ENCODE data around the gene PHAF1. TPM values are rescaled to one million over a fixed set of nuclear protein-coding genes. Genes with fewer than 3 reads are reported as not detected.

PHAF1 gene
- total and polyA plus RNA-seq, 2 donors (not counting 1 experiment from before 2014, with no cell fraction given): 18.3 to 21.5 TPM

DNA sequence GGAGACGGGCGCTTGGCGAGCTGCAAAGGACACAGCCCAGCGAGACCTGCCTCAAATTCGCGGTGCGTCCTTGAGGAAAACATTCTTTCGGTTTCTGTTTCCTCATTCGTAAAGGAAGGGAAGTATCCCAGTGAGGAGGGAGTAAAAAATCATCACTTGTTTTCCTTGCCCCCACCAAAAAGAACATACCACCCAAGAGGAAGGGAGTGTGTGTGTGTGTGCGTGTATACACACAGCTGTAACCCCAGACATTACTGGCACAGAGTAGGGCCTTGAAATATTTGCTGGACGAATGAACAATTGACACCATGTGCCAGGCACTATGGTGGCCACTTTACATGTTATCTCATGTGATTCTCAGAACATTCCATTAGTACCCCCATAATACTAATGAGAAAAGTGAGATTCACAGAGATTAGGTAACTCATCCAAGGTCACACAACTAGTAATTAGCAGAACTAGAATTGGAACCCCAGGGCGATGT is 76.0 kb downstream of the PHAF1 start:
- Histone ChIP-seq H3K36me3 (ENCODE audit: control insufficient read depth, insufficient read depth, low read length) (no peaks in the 10 kb centered on the region), H2AFZ (ENCODE audit: low read length) (no peak overlapping the region), H3K27me3 (ENCODE audit: control insufficient read depth, insufficient read depth, low read length) (no peaks in the 10 kb centered on the region), H3K4me2 (ENCODE audit: extremely low read depth, insufficient read depth, low read length) (peak overlapping the region; percentile 39), H3K4me1 (ENCODE audit: control insufficient read depth, extremely low read depth, insufficient read depth, low read length) (peaks cover 25% of the 10 kb centered on the region), H3K4me3 (replicated peaks in 1 of 4; ENCODE audit: control extremely low read depth in 1 of 4, insufficient read depth in 1 of 4, low read depth in 3 of 4, low read length in 4 of 4) (peak overlapping the region in 1 of 4 experiments; percentile 34), H3K27ac (ENCODE audit: insufficient read depth, low read length) (no peak overlapping the region), H4K20me1 (ENCODE audit: control insufficient read depth, extremely low read depth, insufficient read depth, low read length) (no peaks in the 10 kb centered on the region), H3K9ac (ENCODE audit: insufficient read depth, low read length) (no peak overlapping the region), H3K9me3 (ENCODE audit: control insufficient read depth, insufficient read depth, low read depth, low read length) (no peaks in the 10 kb centered on the region), H3K79me2 (ENCODE audit: control insufficient read depth, insufficient read depth, low read length) (peaks cover 9% of the 10 kb centered on the region)
- no peak for DNase-seq (ENCODE audit: low read depth in 2 of 2)
- TF ChIP-seq, protein P1, sequence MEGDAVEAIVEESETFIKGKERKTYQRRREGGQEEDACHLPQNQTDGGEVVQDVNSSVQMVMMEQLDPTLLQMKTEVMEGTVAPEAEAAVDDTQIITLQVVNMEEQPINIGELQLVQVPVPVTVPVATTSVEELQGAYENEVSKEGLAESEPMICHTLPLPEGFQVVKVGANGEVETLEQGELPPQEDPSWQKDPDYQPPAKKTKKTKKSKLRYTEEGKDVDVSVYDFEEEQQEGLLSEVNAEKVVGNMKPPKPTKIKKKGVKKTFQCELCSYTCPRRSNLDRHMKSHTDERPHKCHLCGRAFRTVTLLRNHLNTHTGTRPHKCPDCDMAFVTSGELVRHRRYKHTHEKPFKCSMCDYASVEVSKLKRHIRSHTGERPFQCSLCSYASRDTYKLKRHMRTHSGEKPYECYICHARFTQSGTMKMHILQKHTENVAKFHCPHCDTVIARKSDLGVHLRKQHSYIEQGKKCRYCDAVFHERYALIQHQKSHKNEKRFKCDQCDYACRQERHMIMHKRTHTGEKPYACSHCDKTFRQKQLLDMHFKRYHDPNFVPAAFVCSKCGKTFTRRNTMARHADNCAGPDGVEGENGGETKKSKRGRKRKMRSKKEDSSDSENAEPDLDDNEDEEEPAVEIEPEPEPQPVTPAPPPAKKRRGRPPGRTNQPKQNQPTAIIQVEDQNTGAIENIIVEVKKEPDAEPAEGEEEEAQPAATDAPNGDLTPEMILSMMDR (conservative IDR thresholded peaks at IDR 0.05 in 1 of 2, IDR thresholded peaks at IDR 0.05 in 1 of 2; ENCODE audit: low read depth in 1 of 2, low read length in 2 of 2): no peak
- no peak for TF ChIP-seq EZH2 (IDR thresholded peaks at IDR 0.05; ENCODE audit: low read length, missing control alignments)

DNA sequence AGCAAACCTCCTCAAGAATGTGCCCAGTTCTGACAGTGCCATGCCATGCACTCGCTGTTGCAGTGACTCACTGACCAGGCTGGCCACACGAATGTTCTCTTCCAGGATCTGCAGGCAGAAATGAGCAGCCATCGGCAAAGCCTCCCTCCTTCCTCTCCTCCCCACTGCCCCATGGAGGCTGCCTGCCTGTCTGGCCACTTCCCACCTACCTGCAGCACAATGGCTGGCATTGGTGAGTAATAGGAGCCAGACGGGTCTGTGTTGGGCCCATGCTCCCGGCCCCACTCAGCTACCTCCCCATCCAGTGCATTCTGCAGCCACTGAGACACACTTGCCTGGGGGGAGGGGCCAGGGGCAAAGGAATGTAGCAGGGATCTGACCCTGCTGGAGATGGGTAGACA is 76.8 kb downstream of the PHAF1 start:
- Histone ChIP-seq H3K4me3 (replicated peaks in 1 of 4; ENCODE audit: control extremely low read depth in 1 of 4, insufficient read depth in 1 of 4, low read depth in 3 of 4, low read length in 4 of 4) (no peak overlapping the region), H3K79me2 (ENCODE audit: control insufficient read depth, insufficient read depth, low read length) (peaks cover 9% of the 10 kb centered on the region), H3K4me2 (ENCODE audit: extremely low read depth, insufficient read depth, low read length) (no peak overlapping the region), H3K36me3 (ENCODE audit: control insufficient read depth, insufficient read depth, low read length) (no peaks in the 10 kb centered on the region), H3K27ac (ENCODE audit: insufficient read depth, low read length) (no peak overlapping the region), H2AFZ (ENCODE audit: low read length) (no peak overlapping the region), H3K4me1 (ENCODE audit: control insufficient read depth, extremely low read depth, insufficient read depth, low read length) (peaks cover 25% of the 10 kb centered on the region), H4K20me1 (ENCODE audit: control insufficient read depth, extremely low read depth, insufficient read depth, low read length) (no peaks in the 10 kb centered on the region), H3K9ac (ENCODE audit: insufficient read depth, low read length) (no peak overlapping the region), H3K27me3 (ENCODE audit: control insufficient read depth, insufficient read depth, low read length) (no peaks in the 10 kb centered on the region), H3K9me3 (ENCODE audit: control insufficient read depth, insufficient read depth, low read depth, low read length) (no peaks in the 10 kb centered on the region)
- TF ChIP-seq, protein P1 (conservative IDR thresholded peaks at IDR 0.05 in 1 of 2, IDR thresholded peaks at IDR 0.05 in 1 of 2; ENCODE audit: low read depth in 1 of 2, low read length in 2 of 2): no peak
- no peak for TF ChIP-seq EZH2 (IDR thresholded peaks at IDR 0.05; ENCODE audit: low read length, missing control alignments)
- no peak for DNase-seq (ENCODE audit: low read depth in 2 of 2)

DNA sequence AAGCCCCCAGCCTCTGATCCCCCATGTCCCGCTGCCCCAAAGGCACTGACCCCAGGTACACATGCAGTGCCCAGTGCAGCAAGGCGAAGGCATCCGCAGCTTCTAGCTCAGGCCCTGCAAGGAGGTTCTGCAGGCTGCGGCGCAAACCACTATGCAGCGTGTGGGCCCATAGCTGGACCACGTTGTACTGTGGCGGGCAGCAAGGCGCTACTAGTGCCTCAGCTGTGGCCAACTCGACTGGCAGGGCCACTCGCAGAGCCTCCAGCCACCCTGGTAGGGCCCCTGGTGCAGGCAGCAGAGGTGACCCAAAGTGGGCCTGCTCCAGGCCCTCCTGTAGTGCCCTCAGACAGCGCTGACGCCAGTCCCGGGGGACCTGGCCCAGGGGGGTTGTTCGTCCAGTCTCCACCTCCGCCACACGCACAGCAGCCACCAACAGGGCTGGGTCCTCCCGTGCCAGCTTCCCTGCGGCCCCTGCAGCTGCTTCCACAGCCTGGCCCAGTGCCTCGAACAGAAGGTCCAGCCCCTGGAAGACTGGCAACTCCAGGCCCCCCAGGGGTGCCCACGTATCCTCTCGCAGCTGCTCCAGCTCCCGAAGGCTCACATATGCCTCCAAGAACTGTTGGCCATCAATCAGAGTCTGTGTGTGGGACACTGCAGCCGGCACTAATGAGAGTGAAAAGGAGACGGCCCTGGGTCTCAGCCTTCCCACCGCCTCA is 77.6 kb downstream of the PHAF1 start:
- Histone ChIP-seq H3K79me2 (ENCODE audit: control insufficient read depth, insufficient read depth, low read length) (peaks cover 10% of the 10 kb centered on the region), H3K9me3 (ENCODE audit: control insufficient read depth, insufficient read depth, low read depth, low read length) (no peaks in the 10 kb centered on the region), H3K9ac (ENCODE audit: insufficient read depth, low read length) (no peak overlapping the region), H2AFZ (ENCODE audit: low read length) (no peak overlapping the region), H3K27ac (ENCODE audit: insufficient read depth, low read length) (no peak overlapping the region), H4K20me1 (ENCODE audit: control insufficient read depth, extremely low read depth, insufficient read depth, low read length) (no peaks in the 10 kb centered on the region), H3K4me2 (ENCODE audit: extremely low read depth, insufficient read depth, low read length) (no peak overlapping the region), H3K4me3 (replicated peaks in 1 of 4; ENCODE audit: control extremely low read depth in 1 of 4, insufficient read depth in 1 of 4, low read depth in 3 of 4, low read length in 4 of 4) (no peak overlapping the region), H3K36me3 (ENCODE audit: control insufficient read depth, insufficient read depth, low read length) (no peaks in the 10 kb centered on the region), H3K27me3 (ENCODE audit: control insufficient read depth, insufficient read depth, low read length) (no peaks in the 10 kb centered on the region), H3K4me1 (ENCODE audit: control insufficient read depth, extremely low read depth, insufficient read depth, low read length) (peaks cover 25% of the 10 kb centered on the region)
- no peak for DNase-seq (ENCODE audit: low read depth in 2 of 2)
- TF ChIP-seq EZH2 (IDR thresholded peaks at IDR 0.05; ENCODE audit: low read length, missing control alignments): no peak
- TF ChIP-seq, protein P1 (conservative IDR thresholded peaks at IDR 0.05 in 1 of 2, IDR thresholded peaks at IDR 0.05 in 1 of 2; ENCODE audit: low read depth in 1 of 2, low read length in 2 of 2): no peak
